Liver (tissue), 3 donors: ENCODE data around the gene NCOR2.

ENCODE experiments used
- EGR1 ChIP-seq, 2 donors: IDR thresholded peaks; 2 replicates each; pipeline ENCODE4 v1.6.1; 2016 to 2018; ENCODE audit warnings: antibody characterized with exemption in 2 of 2, low read depth in 2 of 2
- GABPA ChIP-seq, 2 donors: IDR thresholded peaks in 1 of 2; conservative IDR thresholded peaks in 1 of 2; 2 replicates each; pipeline ENCODE4 v1.6.1; 2016; ENCODE audit warnings: antibody characterized with exemption in 2 of 2, mild to moderate bottlenecking in 1 of 2, moderate library complexity in 1 of 2
- MAX ChIP-seq: IDR thresholded peaks from 2 replicates; pipeline ENCODE4 v1.6.1; 2016; ENCODE audit warnings: antibody characterized with exemption
- RAD21 ChIP-seq, 2 donors: IDR thresholded peaks; 2 replicates each; pipeline ENCODE4 v1.6.1; 2016; ENCODE audit warnings: antibody characterized with exemption in 2 of 2, mild to moderate bottlenecking in 2 of 2
- TAF1 ChIP-seq: conservative IDR thresholded peaks from 2 replicates; pipeline ENCODE4 v1.6.1; 2016; ENCODE audit warnings: antibody characterized with exemption, mild to moderate bottlenecking
- TF ChIP-seq, protein P1 (sequence below): fragments of 150-350 bp; IDR thresholded peaks from 2 replicates; pipeline ENCODE4 v1.5.1; 2017; ENCODE audit warnings: improper control_type of control experiment, low read depth, low read length; ENCODE audit not compliant: missing input control
- donor health status: healthy.
- donor health status: healthy.

GRCh38 chr12:124604264-124604680 lies 36.9 kb upstream of the NCOR2 start:
- TF ChIP-seq, protein P1, sequence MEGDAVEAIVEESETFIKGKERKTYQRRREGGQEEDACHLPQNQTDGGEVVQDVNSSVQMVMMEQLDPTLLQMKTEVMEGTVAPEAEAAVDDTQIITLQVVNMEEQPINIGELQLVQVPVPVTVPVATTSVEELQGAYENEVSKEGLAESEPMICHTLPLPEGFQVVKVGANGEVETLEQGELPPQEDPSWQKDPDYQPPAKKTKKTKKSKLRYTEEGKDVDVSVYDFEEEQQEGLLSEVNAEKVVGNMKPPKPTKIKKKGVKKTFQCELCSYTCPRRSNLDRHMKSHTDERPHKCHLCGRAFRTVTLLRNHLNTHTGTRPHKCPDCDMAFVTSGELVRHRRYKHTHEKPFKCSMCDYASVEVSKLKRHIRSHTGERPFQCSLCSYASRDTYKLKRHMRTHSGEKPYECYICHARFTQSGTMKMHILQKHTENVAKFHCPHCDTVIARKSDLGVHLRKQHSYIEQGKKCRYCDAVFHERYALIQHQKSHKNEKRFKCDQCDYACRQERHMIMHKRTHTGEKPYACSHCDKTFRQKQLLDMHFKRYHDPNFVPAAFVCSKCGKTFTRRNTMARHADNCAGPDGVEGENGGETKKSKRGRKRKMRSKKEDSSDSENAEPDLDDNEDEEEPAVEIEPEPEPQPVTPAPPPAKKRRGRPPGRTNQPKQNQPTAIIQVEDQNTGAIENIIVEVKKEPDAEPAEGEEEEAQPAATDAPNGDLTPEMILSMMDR = no peak
- TF ChIP-seq MAX (no peak), RAD21 (IDR thresholded peaks at IDR 0.05) (no peak), TAF1 (no peak), EGR1 (IDR thresholded peaks at IDR 0.05; ENCODE audit: low read depth in 2 of 2) (no peak), GABPA (IDR thresholded peaks at IDR 0.05 in 1 of 2, conservative IDR thresholded peaks at IDR 0.05 in 1 of 2) (no peak)
